Kasumi-1 (cell line): ENCODE measurements around the gene INIP.
A peak's percentile ranks its signal among the peaks of the same experiment; 100 is the strongest.
"Not testable (repeated sequence)": the region's sequence is repeated elsewhere in the genome, so short reads cannot be mapped to it uniquely, and the experiment has no call there.

Experiments
- DNase-seq, 2 experiments: peaks; one replicate each; lab custom pipeline; 2025; lab: John Stamatoyannopoulos, UW

Gene INIP

GRCh38 chr9:112673221-112673620 lies 44.7 kb downstream of the INIP start:
- not testable (repeated sequence) for DNase-seq

DNA sequence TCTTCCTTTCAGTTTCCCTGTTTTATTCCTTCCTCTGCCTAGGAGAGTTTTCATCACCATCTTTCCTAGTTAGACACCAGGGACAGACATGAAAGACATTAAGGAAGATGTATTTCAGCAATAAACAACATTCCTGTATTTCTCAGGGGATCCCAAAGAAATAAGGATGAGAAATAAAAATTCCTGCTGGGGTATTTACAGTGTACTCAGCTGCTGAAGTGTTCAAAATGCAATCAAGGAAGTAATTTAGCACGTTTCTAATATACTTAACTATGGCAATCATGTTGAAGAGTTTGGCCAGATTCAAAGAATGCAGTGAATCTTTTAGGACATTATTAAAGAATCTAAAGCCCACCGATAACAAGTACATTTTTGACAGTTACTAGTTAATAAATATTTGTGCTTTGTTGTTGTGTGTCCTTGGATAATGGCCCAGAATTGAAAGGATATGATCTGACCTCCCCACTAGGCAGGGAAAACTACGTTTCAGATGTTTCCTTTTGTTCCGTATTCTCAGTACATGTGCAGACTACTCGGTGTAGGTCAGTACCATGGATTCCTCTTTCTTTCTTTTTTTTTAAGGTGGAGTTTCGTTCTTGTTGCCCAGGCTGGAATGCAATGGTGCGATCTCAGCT lies 46.8 kb downstream of the INIP start:
- DNase-seq = no peak

DNA sequence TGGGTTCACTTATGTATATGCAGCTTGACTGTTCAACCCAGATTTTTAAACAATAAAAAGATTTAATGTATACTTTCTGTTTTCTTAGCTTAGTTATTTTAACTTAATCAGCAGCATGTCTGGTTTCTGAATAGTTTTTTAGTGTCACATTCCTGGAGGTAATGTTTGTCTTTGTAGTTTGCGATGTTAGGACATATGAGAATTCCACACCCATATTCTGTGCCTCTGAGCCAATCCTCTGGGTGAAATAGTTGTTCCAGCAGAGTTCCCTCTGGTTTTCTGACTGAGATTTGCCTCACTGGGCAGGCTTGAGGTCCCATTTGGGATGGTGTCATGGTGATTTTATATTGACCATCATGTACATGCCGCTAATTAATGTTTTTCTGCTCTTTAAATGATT lies 48.6 kb downstream of the INIP start:
- DNase-seq = no peak

- peak; percentile 7 to 26 for DNase-seq
These were observed 52.6 kb downstream of the INIP start for GRCh38 chr9:112665347-112665746.

GRCh38 chr9:112664531-112664930 lies 53.4 kb downstream of the INIP start:
- no peak for DNase-seq

- DNase-seq = no peak
These were observed 54.2 kb downstream of the INIP start for GRCh38 chr9:112663681-112664080.

GRCh38 chr9:112659906-112660305 lies 58.0 kb downstream of the INIP start:
- no peak for DNase-seq

GRCh38 chr9:112655668-112656067 lies 62.2 kb downstream of the INIP start:
- DNase-seq = no peak

- no peak for DNase-seq
These were observed 63.6 kb downstream of the INIP start for GRCh38 chr9:112654282-112654681.

DNA sequence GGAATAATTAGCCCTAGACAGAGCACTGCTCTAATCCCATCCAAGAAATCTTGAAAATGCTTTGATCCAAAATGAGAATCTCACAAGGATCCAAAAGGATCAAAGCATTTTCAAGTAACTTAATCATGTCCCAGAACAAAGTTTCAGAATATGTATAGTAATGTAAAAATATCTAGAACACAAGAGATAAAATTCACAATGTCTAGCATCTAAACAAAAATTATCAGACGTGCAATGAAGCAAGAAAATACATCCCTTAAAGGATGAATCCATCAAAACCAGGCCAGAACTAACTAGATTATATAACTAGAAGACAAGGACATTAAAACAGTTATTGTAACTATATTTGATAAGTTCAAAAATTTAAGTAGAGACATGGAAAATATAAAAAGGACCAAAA lies 69.3 kb downstream of the INIP start:
- DNase-seq = no peak

GRCh38 chr9:112647596-112647995 lies 70.3 kb downstream of the INIP start:
- DNase-seq = no peak

DNA sequence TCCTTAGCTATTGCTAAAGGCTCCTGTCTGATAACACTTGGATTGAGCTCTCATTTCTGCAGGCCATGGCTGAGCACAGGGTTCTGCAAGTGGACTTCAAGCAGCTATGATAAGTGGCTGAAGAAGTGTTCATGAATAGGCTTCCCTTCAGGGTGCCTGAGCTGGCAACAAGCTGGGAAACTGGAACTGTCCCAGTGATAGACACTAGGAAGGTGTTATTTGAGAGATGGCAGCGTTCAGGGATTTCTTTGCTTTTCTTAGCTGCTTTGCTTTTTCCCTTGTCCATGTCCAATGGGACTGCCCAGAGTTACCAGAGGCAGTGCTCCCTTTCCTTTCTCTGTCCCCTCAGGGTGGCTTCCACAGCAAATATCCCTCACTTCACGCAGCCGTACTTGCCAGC lies 75.8 kb downstream of the INIP start:
- DNase-seq = no peak

GRCh38 chr9:112640311-112640710 lies 77.6 kb downstream of the INIP start:
- DNase-seq = no peak
